Right renal cortex interstitium (tissue), 3 donors: ENCODE measurements around the gene NRK. TPM values are rescaled to one million over a fixed set of nuclear protein-coding genes. Genes with fewer than 3 reads are reported as not detected.
A peak's percentile ranks its signal among the peaks of the same experiment; 100 is the strongest.
"Not testable (repeated sequence)": the region's sequence is repeated elsewhere in the genome, so short reads cannot be mapped to it uniquely, and the experiment has no call there.

Experiments used
- DNase-seq, 3 donors: peaks; one replicate each; pipeline ENCODE4 v3.0.0-alpha.2; 2013; ENCODE audit warnings: low read depth in 3 of 3, low spot score in 2 of 3
- polyA plus RNA-seq, 3 donors: library from polyadenylated mRNA; unstranded; fragments of 120-200 nt; gene quantifications; one replicate each; pipeline ENCODE4 v1.2.1, GENCODE V29; 2013; ENCODE audit not compliant: insufficient read length in 3 of 3

NRK gene
- polyA plus RNA-seq, 3 donors = 14.8 to 16.8 (median 15.1) TPM

- peak in 1 of 3 donors; percentile 1 for DNase-seq
Measured at GRCh38 chrX:105882581-105883275, 60.4 kb downstream of the NRK start.

GRCh38 chrX:105894721-105895120, 72.4 kb downstream of the NRK start:
- DNase-seq = no peak

GRCh38 chrX:105909576-105909975, 87.2 kb downstream of the NRK start:
- no peak for DNase-seq

- no peak for DNase-seq
Measured at GRCh38 chrX:105910563-105911105, 88.3 kb downstream of the NRK start.

GRCh38 chrX:105945266-105945665, 122.9 kb downstream of the NRK start:
- no peak for DNase-seq

- DNase-seq = no peak
Measured at GRCh38 chrX:105969487-105969886, 147.1 kb downstream of the NRK start.

- DNase-seq = no peak
Measured at GRCh38 chrX:105972690-105973386, 150.5 kb downstream of the NRK start.

- no peak for DNase-seq
Measured at GRCh38 chrX:105973387-105973739, 151.0 kb downstream of the NRK start.

- no peak for DNase-seq
Measured at GRCh38 chrX:105975382-105975781, 153.0 kb downstream of the NRK start.

GRCh38 chrX:105981772-105982485, 159.6 kb downstream of the NRK start:
- no peak for DNase-seq

- DNase-seq = not testable (repeated sequence)
Measured at GRCh38 chrX:105988487-105988886, 166.1 kb downstream of the NRK start.

- DNase-seq = no peak
Measured at GRCh38 chrX:105999294-105999693, 177.0 kb downstream of the NRK start.

- no peak for DNase-seq
Measured at GRCh38 chrX:106000203-106000602, 177.9 kb downstream of the NRK start.

- DNase-seq = not testable (repeated sequence)
Measured at GRCh38 chrX:106000609-106001008, 178.3 kb downstream of the NRK start.

- DNase-seq = no peak
Measured at GRCh38 chrX:106005684-106006083, 183.3 kb downstream of the NRK start.

- DNase-seq = no peak
Measured at GRCh38 chrX:106007815-106008214, 185.5 kb downstream of the NRK start.

Other genes with a start within 250 kb of the NRK start
- under 1 TPM; 0.22 to 0.40 (median 0.28) TPM for gene SERPINA7, start 216.2 kb downstream of the NRK start, polyA plus RNA-seq